Hematopoietic multipotent progenitor cell treated with erythropoietin and hydrocortisone succinate and interleukin-3 and kit ligand, for 4 days (in vitro differentiated cells): ENCODE results near the gene A4GNT.
"Not testable (repeated sequence)": the region's sequence is repeated elsewhere in the genome, so short reads cannot be mapped to it uniquely, and the experiment has no call there.

Source experiments
- DNase-seq: peaks from one replicate; pipeline ENCODE4 v3.0.0-alpha.2; 2015

A4GNT gene

DNA sequence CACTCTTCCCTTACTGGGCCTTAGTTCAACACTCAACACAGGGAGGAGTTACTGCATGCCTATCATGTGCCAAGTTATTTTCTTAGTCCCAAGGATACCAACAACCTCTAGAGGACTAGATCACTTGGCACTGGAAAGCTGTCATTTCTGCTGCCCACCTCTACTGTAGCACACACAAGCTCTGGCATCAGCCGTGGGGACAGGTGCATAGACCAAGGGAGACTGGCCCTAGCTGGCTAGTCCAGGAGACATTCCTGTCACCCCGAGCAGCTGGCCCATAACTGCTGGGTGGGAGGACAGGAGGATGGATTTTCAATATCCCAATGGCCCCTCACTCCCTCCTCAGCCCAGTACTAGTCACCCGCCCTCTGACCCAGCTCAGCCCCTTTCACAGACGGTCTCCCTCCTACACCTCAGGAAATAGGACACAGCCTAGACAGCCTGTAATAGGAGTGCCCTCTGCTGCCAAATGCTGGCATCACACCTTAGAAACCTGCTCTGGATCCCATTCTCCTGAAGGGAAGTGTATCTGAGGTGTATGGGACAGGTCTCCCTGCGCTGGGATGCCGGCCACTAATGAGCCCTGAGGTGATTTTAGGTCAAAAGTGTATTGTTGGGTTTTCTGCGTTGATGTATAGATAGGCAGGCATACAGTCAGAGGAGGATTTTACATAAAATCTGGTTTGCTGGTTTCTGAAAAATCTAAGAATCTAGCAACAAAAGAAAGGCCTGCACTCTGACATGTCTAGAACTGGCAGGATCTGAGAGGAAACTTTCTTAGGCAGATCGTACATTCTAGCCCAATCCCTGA is 13.4 kb downstream of the A4GNT start:
- DNase-seq, result peak; percentile 76

DNA sequence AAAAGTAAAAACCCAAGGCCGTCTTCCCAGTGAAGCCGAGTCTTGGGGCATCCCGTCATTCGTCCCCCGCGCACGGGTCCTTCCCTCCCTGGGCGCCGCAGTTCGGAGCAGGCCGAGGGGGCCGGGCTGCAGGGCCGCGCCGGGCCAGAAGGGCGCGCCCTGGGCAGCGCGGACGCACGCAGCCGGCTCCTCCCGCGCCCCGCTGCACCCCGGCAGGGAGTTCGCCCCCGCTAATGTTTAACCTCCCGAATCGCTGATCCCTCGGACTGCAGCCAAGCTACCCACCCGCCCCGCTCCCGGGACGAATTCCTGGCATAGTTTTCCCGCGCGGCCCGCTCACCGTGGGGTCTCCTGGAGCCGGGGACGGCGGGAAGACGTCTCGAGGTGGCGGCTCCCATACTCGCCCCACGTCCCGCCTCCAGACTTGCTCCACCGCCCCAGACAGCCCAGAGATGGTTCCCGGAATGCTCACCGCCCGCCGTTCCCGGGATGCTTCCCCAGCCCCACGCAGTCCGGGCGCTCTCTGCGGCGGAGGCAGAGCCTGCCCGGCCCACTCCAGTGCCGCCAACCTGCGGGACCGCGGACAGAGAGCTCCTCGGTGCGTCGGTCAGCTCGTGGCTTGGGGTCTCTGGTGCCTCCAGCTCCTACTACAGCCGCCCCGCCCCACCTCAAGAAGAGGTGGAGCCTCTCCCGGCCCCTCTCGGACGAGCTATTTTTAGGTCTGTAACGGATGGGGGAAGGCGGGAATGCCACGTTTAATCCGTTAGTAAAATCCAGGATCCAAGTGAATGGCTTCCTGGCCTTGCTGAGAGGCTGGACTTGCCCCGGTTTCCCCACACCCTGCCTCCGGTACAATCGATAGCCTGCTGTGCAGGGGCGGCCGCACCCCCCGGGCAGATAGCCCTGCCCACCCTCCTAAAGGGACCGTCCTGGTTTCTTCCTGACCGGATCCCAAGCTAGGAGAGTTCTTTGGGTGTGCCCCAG is 16.9 kb downstream of the A4GNT start, which contains the start of gene DZIP1L:
Gene DZIP1L (minus strand): TSS at position 621 of the 984 bp plus-strand sequence. CDS start 11,637 bp downstream, outside the sequence.
- peak; percentile 78 for DNase-seq

DNA sequence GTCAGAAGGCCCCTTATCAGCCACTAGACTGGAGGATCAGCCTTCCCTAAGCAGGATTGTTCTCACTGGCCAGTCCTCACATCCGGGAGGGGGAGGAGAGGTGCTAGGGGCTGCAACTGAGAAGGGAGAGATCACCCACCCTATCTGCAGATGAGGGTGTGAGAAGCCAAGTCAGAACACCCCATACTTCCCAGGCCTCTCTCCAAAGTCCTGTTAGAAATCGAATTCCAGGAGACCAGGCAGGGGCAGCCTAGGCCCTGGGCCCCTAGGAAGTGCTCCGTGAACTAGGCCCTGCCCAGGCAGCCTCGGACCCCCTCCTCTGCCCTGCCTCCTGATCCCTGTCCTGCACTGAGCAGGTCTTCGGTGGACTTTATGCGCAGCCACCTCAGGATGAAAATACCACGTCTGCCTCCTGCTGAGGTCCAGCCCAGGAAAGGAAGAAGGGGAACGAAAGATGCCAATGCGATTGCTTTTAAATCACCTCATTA is 17.7 kb downstream of the A4GNT start:
- DNase-seq, result no peak

DNA sequence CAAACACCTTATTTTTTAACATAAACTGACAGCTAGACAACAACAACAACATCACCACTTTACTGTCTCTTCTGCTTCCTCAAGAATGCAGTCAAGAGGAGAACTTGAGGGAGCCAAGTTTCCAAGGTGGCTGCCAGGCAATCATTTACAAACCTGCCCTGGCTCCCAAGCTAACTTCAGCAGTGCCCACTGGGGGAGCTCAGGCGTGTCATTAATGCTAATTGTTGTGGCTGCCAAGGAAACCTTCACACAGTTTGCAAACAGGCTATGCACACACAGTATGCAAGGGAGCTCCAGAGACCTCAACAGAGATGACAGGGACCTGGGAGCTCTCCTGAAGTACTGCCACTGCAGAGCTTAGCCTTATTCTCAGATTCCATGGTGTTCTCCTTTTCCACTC is 18.9 kb downstream of the A4GNT start:
- peak; percentile 37 for DNase-seq

DNA sequence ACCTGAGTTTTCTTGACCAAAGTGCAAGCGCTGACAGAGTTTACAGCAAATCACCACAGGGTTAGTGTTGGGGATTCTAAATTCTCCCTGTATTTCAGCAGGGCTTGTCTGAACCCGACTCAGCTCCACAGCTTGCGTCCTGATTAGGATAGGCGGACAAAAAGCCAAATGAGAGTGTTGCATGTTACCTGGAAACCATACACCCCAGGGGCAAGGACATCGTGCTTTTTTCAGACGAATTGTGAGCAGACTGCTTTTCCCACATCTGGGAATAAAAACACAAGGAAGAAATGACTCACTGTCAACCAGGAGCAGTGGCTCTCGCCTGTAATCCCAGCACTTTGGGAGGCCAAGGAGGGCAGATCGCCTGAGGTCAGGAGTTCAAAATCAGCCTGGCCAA is 19.8 kb downstream of the A4GNT start:
- no peak for DNase-seq

DNA sequence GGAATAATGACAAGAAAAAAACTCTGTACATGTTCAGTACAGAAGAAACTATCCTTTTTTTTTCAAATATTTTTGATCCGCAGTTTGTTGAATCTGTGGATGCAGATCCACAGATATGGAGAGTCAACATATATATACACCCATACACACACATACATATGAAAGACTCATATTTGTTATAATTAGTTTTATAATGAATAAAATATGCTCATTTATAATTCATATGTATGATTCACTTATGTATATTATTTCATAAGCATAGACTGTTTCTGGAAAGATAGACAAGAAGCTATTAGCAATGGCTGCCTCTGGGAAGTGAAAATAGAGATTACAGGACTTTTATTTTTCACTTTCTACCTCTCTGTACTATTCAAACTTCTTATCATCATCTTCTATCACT is 26.6 kb downstream of the A4GNT start:
- no peak for DNase-seq

DNA sequence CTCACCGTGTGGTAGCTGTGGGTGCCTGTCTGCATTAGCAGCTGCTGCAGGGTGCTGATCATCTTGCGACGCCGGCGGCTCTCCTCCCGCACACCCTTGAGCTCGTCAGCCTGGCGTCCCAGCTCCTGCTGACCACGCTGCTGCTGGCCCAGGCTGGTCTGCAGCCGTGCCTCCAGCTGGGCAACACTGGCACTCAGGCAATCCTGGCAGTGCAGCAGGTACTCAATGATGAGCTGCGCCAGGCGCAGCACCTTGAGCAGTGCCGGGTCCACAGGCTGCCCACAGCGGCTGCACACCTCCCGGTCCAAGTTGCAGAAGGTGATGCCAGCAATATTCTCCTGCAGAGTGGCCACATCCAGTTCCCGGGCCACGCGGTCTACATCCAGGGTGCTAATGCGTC is 28.7 kb downstream of the A4GNT start:
- no peak for DNase-seq

DNA sequence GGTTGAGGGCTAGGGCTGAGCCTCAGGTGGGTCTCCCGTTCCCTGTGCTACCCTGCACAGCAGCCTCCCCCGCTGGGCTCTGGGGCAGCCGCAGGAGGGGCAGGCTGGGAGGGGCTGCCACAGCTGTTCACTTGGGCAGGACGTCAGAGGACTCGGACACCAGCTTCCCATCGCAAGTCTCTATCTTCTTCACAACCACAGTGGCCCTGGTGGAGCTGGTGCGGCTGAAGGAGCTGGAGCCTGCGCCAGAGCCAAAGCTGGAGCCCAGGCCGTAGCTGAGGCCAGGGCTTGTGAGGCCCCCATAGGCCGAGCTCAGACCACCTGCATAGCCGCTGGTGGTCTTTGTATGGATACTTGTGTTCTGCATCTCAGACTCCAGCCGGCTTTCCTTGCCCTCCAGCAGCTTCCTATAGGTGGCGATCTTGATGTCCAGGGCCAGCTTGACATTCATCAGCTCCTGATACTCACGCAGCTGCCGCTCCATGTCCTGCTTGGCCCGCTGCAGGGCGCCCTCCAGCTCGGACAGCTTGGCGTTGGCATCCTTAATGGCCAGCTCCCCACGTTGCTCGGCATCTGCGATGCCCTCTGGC is 30.7 kb downstream of the A4GNT start:
- peak; percentile 20 for DNase-seq

DNA sequence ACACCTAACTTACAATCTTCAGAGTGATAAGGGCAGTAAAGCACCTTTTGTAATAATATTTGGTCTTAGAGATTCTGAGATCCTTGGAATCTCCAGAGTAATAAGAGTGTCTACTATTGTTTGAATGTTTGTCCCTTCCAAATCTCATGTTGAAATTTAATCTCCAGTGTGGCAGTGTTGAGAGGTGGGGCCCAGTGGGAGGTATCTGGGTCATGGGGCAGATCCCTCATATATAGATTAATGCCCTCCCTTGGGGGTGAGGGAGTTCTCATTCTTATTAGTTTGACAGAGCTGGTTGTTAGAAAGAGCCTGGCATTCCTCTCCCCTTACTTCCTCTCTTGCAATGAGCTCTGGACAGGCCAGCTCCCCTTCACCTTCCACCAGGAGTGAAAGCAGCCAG is 32.8 kb downstream of the A4GNT start:
- no peak for DNase-seq

DNA sequence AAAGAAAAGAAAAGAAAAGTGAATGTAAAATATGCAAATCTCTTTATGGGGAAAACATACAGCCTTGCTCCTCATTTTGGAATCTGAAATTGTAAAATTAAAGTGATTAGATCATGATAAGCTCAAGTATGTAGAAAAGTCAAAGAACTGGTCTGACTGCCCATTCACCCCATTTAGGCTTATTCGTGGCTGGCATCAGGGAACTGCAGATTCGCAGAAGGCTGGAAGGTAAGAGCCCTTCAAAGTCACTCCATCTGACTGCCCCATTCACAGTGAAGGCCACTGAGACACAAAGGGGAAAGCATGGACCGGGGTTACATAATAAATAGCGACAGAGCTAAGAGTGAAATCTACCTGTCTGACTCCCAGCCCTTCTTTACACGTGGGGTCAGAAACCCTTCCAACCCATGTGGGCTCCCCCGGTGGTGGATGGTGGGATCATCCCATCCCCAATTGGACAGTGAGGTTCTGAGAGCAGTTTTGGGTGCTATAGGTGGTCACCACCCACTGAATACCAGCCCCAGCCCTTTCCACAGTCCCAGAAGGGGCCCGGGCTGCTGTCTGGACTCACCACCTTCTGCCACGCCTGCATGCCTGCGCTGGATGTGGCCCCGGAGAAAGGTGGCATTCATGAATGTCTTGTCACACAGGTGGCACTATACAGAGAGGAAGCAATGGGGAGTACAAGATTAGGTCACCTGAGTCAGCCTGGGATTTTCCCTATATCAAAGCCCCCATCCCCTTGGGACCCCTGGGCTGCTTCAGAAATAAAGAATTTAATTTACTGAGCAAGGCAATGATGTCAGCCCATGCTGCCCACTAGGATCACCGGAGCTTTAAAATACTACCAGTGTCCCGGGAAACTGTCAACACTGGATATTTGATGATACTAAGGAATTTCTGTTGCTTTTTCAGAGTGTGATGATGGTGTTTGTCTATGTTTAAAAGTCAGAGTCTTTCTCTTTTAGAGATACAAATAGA is 34.7 kb downstream of the A4GNT start:
- DNase-seq, result peak; percentile 28

DNA sequence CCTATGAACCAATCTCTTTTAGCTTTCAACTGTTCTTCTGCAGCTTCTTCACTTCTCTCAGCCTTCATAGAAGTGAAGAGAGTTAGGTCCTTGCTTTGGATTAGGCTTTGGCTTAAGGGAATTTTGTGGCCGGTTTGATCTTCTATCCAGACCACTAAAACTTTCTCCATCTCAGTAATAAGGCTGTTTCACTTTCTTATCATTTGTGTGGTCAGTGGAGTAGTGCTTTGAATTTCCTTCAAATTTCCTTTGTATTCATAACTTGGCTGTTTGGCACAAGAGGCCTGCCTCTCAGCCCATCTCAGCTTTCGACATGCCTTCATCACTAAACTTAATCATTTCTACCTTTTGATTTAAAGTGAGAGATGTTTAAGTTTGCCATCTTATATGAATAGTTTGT is 38.5 kb downstream of the A4GNT start:
- DNase-seq, result no peak

DNA sequence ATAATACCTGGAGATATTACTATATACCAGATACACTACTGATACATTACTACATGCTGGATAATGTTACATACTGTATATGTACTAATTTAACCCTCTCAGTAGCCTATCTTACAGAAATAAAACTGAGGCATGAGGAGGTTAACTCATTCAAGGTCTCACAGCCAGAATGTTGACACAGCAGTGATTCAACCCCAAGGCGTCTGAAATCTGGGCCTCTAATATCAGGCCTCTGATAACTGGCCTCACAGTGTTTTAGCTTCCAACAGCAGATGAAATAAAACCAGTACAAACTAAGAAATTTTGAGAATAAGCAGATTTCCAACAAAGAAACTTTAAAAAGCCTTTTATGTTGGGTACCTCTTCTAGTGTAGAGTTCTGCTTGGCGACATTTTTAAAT is 40.2 kb downstream of the A4GNT start:
- no peak for DNase-seq

DNA sequence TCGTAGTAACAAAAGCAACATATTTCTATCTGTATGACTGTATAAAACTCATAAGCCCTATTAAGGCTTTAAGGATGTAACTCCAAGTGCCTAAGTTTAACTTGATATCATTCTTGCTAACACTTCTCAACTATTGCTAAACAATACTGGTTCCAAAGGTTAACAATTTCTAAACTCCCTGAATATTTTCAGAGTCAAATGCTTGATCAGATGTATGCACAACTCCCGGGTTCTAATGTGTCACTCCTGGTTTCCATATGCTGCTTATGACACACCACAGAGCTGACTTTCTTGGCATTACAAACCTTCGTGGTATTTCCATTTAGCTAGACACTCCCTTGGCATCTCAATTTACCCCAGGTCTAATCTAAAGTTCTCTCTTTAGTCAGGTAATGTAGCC is 43.1 kb downstream of the A4GNT start:
- DNase-seq, result no peak

DNA sequence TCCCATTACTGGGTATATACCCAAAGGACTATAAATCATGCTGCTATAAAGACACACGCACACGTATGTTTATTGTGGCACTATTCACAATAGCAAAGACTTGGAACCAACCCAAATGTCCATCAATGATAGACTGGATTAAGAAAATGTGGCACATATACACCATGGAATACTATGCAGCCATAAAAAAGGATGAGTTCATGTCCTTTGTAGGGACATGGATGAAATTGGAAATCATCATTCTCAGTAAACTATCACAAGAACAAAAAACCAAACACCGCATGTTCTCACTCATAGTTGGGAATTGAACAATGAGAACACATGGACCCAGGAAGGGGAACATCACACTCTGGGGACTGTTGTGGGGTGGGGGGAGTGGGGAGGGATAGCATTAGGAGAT is 46.4 kb downstream of the A4GNT start:
- not testable (repeated sequence) for DNase-seq

DNA sequence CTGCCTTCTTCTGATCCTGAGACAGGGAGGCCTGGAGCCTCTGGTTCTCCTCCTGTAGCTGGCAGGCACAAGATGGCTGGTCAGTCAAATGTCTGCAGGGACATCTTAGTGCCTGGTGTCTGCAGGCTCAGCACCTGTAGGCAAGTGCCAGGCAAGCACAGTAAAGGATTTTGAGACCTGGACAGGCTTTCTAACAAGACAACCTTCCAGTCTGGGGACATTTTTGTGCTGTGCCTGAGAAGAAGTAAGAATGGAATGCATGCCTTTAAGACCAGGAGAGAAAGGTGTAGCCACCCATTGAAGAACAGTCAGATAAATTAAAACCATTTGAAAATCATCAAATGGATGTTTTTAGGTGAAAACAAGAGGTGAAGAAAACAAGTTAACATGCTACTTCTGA is 48.0 kb downstream of the A4GNT start:
- DNase-seq, result no peak

DNA sequence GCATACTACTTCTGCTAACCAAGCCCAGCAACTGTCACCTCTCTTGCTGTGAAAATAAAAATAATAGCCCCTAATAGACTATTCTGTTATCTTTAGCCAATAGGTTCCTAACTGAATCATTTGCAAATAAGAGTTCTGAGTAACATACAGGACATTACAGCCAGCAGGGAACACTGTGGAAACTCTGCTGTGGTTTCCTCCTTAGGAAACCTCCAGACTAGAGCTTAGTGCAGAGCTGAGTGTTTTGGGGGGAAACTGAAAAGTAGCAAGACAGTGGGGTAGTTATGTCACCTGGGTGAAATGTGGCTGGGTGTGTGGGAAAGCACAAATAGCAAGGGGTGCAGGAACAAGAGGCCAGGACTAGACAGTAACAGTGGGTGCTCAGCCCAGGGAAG is 49.2 kb downstream of the A4GNT start:
- DNase-seq, result no peak

DNA sequence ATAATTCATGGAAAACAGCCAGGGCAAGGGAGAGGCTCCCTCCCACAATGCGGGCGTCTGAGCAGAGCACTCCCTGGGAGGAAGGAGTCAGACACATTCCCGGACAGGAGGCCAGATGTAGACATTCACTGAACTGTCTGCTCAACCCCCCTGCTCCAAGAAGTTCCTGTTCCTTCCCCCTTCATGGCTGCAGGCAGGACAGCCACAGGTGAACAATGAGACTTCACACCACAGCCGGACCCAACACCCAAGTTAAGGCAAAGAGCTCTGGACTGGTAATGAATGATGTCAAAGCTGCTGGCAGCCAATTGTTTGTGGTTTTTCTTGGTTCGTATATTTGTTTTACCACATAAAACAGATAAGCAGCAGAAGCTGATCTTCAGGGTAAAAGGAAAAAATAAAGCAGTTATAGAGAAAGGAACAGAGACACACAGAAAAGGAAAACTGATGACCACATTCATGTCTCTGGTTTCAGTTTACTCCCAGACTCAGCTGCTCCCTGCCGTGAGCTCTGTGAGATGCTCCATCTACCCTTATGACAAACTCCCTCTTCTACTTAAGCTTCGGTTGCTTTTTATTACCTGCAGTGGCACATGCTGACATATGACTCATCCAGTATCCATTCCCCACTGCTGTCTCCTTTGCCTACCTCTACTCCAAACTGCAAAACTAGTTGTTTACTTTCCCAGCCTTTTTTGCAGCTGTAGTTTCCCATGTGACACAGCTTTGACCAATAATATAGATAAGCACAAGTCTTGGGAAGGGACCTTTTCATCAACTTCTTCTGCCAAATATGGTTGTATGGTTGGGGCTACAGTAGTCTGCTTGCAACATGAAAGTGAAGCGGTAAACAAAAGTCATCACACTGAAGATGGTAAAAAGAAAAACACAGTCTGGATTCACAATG is 49.9 kb downstream of the A4GNT start:
- DNase-seq, result peak; percentile 74

DNA sequence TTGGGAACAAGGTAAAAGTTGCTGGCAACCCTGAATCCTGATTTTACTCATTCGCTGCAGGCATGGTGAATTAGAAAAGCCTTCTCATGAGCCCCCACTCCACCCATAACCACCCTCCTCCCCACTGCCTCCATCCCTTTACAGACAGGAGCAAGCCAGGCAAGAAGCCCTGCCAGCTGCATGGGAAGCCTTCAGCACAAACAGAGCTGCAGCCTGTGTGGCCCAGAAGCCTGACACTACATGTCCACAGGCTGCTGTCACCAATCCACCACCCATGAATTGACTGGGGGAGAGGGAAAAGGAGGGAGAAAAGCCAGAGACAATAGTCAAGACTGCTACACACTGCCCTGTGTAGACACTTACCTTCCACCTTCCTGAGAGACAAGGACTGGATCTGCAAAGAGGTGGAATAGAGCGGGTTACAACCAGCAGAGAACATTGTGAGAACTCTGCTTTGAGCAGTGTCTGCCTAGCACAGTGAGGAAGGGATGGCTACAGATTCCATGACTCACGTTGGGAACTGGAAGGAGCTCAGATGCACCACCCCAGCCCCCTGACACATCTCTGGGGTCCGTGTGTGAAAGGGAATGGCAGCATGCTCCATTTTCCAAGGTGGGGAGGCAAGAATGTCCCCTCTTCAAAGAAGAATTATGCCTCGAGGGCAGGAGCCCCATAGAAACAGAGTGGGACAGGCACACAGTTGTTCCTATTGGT is 50.7 kb downstream of the A4GNT start:
- DNase-seq, result no peak

DNA sequence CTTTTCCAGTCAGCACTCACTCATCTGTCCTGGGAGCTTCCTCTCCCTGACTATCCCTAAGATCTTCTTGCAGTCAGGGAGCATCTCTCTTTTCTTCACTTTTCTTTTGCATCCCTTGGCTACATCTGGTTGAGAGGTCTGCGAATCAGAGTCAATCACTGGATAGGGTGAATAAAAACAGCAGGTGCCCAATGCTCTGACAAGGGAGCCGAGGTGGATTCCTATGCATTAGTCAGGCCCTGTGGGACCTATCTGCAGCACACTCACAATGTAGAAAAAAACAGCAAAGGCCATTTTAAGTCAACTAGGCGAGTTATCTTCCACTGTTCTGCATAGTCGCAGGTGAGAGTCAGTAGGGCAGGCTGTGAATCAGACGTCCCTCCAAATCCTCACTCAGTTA is 52.3 kb downstream of the A4GNT start:
- no peak for DNase-seq

DNA sequence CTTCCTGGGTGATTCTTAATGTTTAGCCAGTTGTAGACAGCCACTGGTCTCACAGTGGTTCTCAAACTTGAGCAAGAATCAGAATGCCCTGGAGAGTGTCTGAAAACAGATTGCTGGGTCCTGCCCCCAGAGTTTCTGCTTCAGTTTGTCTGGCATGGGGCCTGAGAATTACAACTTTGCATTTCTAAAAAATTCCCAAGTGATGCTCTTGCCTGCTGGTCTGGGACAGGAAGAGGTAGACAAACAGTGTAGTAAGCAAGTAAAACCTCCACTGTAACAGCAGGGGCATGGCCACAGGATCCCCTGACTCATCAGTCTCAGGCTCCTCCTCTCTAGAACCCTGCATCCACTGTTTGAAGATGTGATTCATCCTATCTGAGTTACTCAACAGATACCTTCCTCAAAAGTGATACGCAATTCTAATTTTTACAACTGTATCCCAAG is 53.3 kb downstream of the A4GNT start:
- no peak for DNase-seq
